NT2/D1 (cell line): ENCODE measurements around the gene SLC35B4.

ENCODE experiments used
- SUZ12 ChIP-seq: IDR thresholded peaks from 2 replicates; pipeline ENCODE4 v1.6.1; 2011; ENCODE audit not compliant: insufficient read length, insufficient read depth; ENCODE audit errors: extremely low read depth
- YY1 ChIP-seq: IDR thresholded peaks from 2 replicates; pipeline ENCODE4 v1.6.1; 2011; ENCODE audit not compliant: insufficient read length, insufficient read depth

DNA sequence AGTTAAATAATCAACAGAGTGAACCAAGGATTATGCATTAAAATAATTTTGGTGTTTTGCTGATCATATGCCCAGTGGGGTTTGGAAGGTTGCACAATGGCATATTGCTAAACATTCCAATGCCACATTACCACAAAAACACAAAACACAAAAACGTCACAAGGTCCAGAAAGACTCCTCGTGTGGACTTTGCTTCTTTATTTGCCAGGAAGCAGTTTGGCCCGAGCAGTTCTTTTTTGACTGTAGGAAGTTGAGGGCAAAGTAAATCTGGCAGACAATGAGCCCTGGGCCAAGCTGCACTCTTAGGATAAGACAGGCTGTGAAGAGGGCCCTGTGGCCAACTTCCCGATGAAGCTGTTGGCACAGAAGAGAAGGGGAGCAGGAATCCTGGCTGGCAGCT lies 39.2 kb upstream of the SLC35B4 start:
- TF ChIP-seq YY1: no peak
- no peak for TF ChIP-seq SUZ12
